ENCODE data around the gene ARHGEF19. TPM values are rescaled to one million over a fixed set of nuclear protein-coding genes. Genes with fewer than 3 reads are reported as not detected.

ARHGEF19 gene
- total RNA-seq, 1 experiment from 2014 or later: 38.5 TPM

DNA sequence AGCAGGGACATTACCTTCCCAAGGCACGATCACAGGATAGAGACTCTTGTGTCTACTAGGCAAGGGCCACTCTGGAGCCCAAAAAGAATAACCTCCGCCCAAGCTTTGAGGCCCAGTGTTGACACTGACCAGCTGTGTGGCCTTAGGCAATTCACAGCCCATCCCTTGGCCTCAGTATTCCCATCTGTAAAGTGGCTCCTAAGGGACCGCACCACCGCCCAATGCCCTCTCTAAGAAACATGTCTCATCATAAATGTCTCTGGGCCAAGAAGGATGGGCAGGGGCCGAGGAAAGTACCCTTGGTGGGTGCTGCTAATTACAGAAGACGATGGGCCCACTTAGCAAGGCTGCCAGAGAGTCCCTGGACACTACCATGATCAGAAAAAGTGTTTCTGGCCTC is 628 bp downstream of the ARHGEF19 start:
- H3K27me3 ChIP-seq (ENCODE audit: insufficient read depth, low read depth): no peaks in the 10 kb centered on the region
- POLR2A ChIA-PET (ENCODE audit: unreplicated experiment): interaction anchor here (0.6 kb wide), 1 partner anchor 21 kb away, joined by 3 read pairs; no protein-coding TSS in a partner anchor
- H3K36me3 ChIP-seq (ENCODE audit: low read depth): no peaks in the 10 kb centered on the region
- no peak overlapping the region for H3K4me3 ChIP-seq
- H3K27ac ChIP-seq: no peak overlapping the region
- no peaks in the 10 kb centered on the region for H3K9me3 ChIP-seq (ENCODE audit: insufficient read depth, low read depth)
- CTCF ChIA-PET: interaction anchor here (0.5 to 0.6 kb wide), 2 partner anchors 133 to 239 kb away, joined by 3 to 6 read pairs; no protein-coding TSS in a partner anchor
- H4K20me1 ChIP-seq (ENCODE audit: insufficient read depth): no peaks in the 10 kb centered on the region
- TF ChIP-seq CTCF (conservative IDR thresholded peaks at IDR 0.05): no peak
- no peak for TF ChIP-seq EZH2 (IDR thresholded peaks at IDR 0.05; ENCODE audit: low read depth)
- no peaks in the 10 kb centered on the region for H3K79me2 ChIP-seq (ENCODE audit: low read depth)
- H3K9me2 ChIP-seq (ENCODE audit: insufficient read depth): no peaks in the 10 kb centered on the region
- intact Hi-C loops (cut with micrococcal nuclease; ENCODE audit: unreplicated experiment): no loop called here
- no peak overlapping the region for H2AFZ ChIP-seq
- peaks cover 14% of the 10 kb centered on the region; the same call in 1 of the 2 replicates for H3F3A ChIP-seq (ENCODE audit: insufficient read depth, low read depth)
- peaks cover 34% of the 10 kb centered on the region for H3K4me1 ChIP-seq (replicated peaks; ENCODE audit: insufficient read depth)
- DNase-seq: no peak
- H3K4me2 ChIP-seq: 0 out of 2 replicates have a peak overlapping the region, but pooled peaks have one; percentile 24
- no TSS peak for BruUV-seq (replicated peaks)

- Histone ChIP-seq H3K9me3 (ENCODE audit: insufficient read depth, low read depth) (no peaks in the 10 kb centered on the region), H2AFZ (no peak overlapping the region), H3K4me1 (replicated peaks; ENCODE audit: insufficient read depth) (peaks cover 27% of the 10 kb centered on the region), H3K9me2 (ENCODE audit: insufficient read depth) (no peaks in the 10 kb centered on the region), H3K27me3 (ENCODE audit: insufficient read depth, low read depth) (no peaks in the 10 kb centered on the region), H3K27ac (no peak overlapping the region), H3K4me3 (no peak overlapping the region), H3K79me2 (ENCODE audit: low read depth) (peaks cover 3% of the 10 kb centered on the region; the same call in 1 of the 2 replicates), H4K20me1 (ENCODE audit: insufficient read depth) (no peaks in the 10 kb centered on the region), H3K36me3 (ENCODE audit: low read depth) (no peaks in the 10 kb centered on the region), H3F3A (ENCODE audit: insufficient read depth, low read depth) (peaks cover 11% of the 10 kb centered on the region; the same call in 1 of the 2 replicates), H3K4me2 (no peak overlapping the region)
- no peak for TF ChIP-seq CTCF (conservative IDR thresholded peaks at IDR 0.05)
- no peak for TF ChIP-seq EZH2 (IDR thresholded peaks at IDR 0.05; ENCODE audit: low read depth)
- intact Hi-C loops (cut with micrococcal nuclease; ENCODE audit: unreplicated experiment): no loop called here
- no peak for DNase-seq
- no TSS peak for BruUV-seq (replicated peaks)
- ChIA-PET CTCF (no interaction called here), POLR2A (ENCODE audit: unreplicated experiment) (no interaction called here)
These were observed 1.9 kb downstream of the ARHGEF19 start for GRCh38 chr1:16210581-16210980.

- intact Hi-C loops (cut with micrococcal nuclease; ENCODE audit: unreplicated experiment): no loop called here
- peaks cover 3% of the 10 kb centered on the region; the same call in 1 of the 2 replicates for H3K79me2 ChIP-seq (ENCODE audit: low read depth)
- no peak overlapping the region for H2AFZ ChIP-seq
- H4K20me1 ChIP-seq (ENCODE audit: insufficient read depth): no peaks in the 10 kb centered on the region
- peaks cover 11% of the 10 kb centered on the region; the same call in 1 of the 2 replicates for H3F3A ChIP-seq (ENCODE audit: insufficient read depth, low read depth)
- no peaks in the 10 kb centered on the region for H3K27me3 ChIP-seq (ENCODE audit: insufficient read depth, low read depth)
- H3K36me3 ChIP-seq (ENCODE audit: low read depth): no peaks in the 10 kb centered on the region
- DNase-seq: no peak
- no peaks in the 10 kb centered on the region for H3K9me3 ChIP-seq (ENCODE audit: insufficient read depth, low read depth)
- no TSS peak for BruUV-seq (replicated peaks)
- H3K9me2 ChIP-seq (ENCODE audit: insufficient read depth): no peaks in the 10 kb centered on the region
- H3K27ac ChIP-seq: no peak overlapping the region
- CTCF ChIA-PET: no interaction called here
- no peak for TF ChIP-seq EZH2 (IDR thresholded peaks at IDR 0.05; ENCODE audit: low read depth)
- TF ChIP-seq CTCF (conservative IDR thresholded peaks at IDR 0.05): no peak
- POLR2A ChIA-PET (ENCODE audit: unreplicated experiment): no interaction called here
- H3K4me3 ChIP-seq: no peak overlapping the region
- H3K4me2 ChIP-seq: no peak overlapping the region
- peaks cover 27% of the 10 kb centered on the region for H3K4me1 ChIP-seq (replicated peaks; ENCODE audit: insufficient read depth)
These were observed 2.5 kb downstream of the ARHGEF19 start for GRCh38 chr1:16209847-16210407.
